CD14-positive monocyte (primary cell): ENCODE data around the gene SLC22A4. TPM values are rescaled to one million over a fixed set of nuclear protein-coding genes. Genes with fewer than 3 reads are reported as not detected.

Experiments used
- DNase-seq, 3 donors: peaks; one replicate each; pipeline ENCODE4 v3.0.0-alpha.2; 2011 to 2022
- H2AFZ ChIP-seq: 2 replicates; pipeline ENCODE4 v1.6.0; 2012; ENCODE audit warnings: mild to moderate bottlenecking, low read depth, low read length, inconsistent platforms; ENCODE audit not compliant: insufficient read depth, poor library complexity, severe bottlenecking
- H3K27ac ChIP-seq, 2 donors: 1 replicate in 1 of 2; 2 replicates in 1 of 2; pipeline ENCODE4 v1.5.1; 2012 to 2013; ENCODE audit warnings: low read length in 2 of 2, control low read depth in 1 of 2, inconsistent platforms in 1 of 2, low read depth in 1 of 2, mild to moderate bottlenecking in 1 of 2
- H3K27me3 ChIP-seq, 2 donors: one replicate each; pipeline versions ENCODE4 v1.6.0 to v1.6.1; 2011 to 2013; ENCODE audit warnings: low read length in 2 of 2; ENCODE audit not compliant: control insufficient read depth in 2 of 2, insufficient read depth in 2 of 2
- H3K36me3 ChIP-seq, 2 donors: replicated peaks in 1 of 2; 1 replicate in 1 of 2; 2 replicates in 1 of 2; pipeline versions ENCODE4 v1.5.1 to v1.6.1; 2012 to 2013; ENCODE audit warnings: low read length in 2 of 2, control low read depth in 1 of 2, inconsistent platforms in 1 of 2, mild to moderate bottlenecking in 1 of 2; ENCODE audit not compliant: insufficient read depth in 2 of 2, control insufficient read depth in 1 of 2
- H3K4me1 ChIP-seq, 2 donors: 1 replicate in 1 of 2; 2 replicates in 1 of 2; pipeline versions ENCODE4 v1.5.1 to v1.6.1; 2012 to 2013; ENCODE audit warnings: low read length in 2 of 2, control low read depth in 1 of 2, inconsistent platforms in 1 of 2, mild to moderate bottlenecking in 1 of 2, moderate library complexity in 1 of 2; ENCODE audit not compliant: insufficient read depth in 2 of 2, control insufficient read depth in 1 of 2
- H3K4me2 ChIP-seq: replicated peaks from 2 replicates; pipeline ENCODE3; 2012; ENCODE audit warnings: low read length, moderate library complexity, mild to moderate bottlenecking; ENCODE audit not compliant: poor library complexity, severe bottlenecking; ENCODE audit errors: extremely low read depth
- H3K4me3 ChIP-seq, 3 experiments: fragments of 200-600 bp in 1 of 3; sonication (generic) in 1 of 3; replicated peaks in 1 of 3; 1 replicate in 2 of 3; 2 replicates in 1 of 3; pipeline ENCODE4 v1.5.1; 2011 to 2013; ENCODE audit warnings: low read length in 3 of 3, mild to moderate bottlenecking in 3 of 3, control low read depth in 2 of 3, low read depth in 2 of 3, inconsistent platforms in 1 of 3, moderate library complexity in 1 of 3
- H3K79me2 ChIP-seq: 2 replicates; pipeline ENCODE4 v1.6.0; 2012; ENCODE audit warnings: mild to moderate bottlenecking, control low read depth, inconsistent platforms, low read length, moderate library complexity; ENCODE audit not compliant: insufficient read depth
- H3K9ac ChIP-seq: 2 replicates; pipeline ENCODE4 v1.6.0; 2017; ENCODE audit warnings: low read length, mild to moderate bottlenecking; ENCODE audit not compliant: insufficient read depth, poor library complexity, severe bottlenecking
- H3K9me3 ChIP-seq, 2 donors: replicated peaks in 1 of 2; 1 replicate in 1 of 2; 2 replicates in 1 of 2; pipeline versions ENCODE4 v1.5.1 to v1.6.1; 2012 to 2013; ENCODE audit warnings: low read length in 2 of 2, control low read depth in 1 of 2; ENCODE audit not compliant: control insufficient read depth in 1 of 2, insufficient read depth in 1 of 2
- H4K20me1 ChIP-seq: 2 replicates; pipeline ENCODE4 v1.6.0; 2012; ENCODE audit warnings: mild to moderate bottlenecking, low read length, control low read depth, moderate library complexity; ENCODE audit not compliant: insufficient read depth
- H3K27ac Mint-ChIP-seq, 7 donors: one replicate each; pipeline ENCODE4 v1.8.0; 2020; ENCODE audit warnings: mild to moderate bottlenecking in 7 of 7, mixed read lengths in 7 of 7, moderate library complexity in 6 of 7, inconsistent platforms in 2 of 7
- H3K27me3 Mint-ChIP-seq, 3 donors: one replicate each; pipeline ENCODE4 v1.8.0; 2021 to 2022; ENCODE audit warnings: low read depth in 3 of 3, mild to moderate bottlenecking in 3 of 3, mixed read lengths in 3 of 3, moderate library complexity in 3 of 3, inconsistent platforms in 1 of 3
- H3K36me3 Mint-ChIP-seq, 2 donors: one replicate each; pipeline ENCODE4 v1.8.0; 2020; ENCODE audit warnings: mixed read lengths in 2 of 2, inconsistent platforms in 1 of 2, mild to moderate bottlenecking in 1 of 2
- H3K4me1 Mint-ChIP-seq: one replicate; pipeline ENCODE4 v1.8.0; 2020; ENCODE audit warnings: mild to moderate bottlenecking, mixed read lengths
- H3K4me3 Mint-ChIP-seq, 2 donors: one replicate each; pipeline ENCODE4 v1.8.0; 2020; ENCODE audit warnings: mild to moderate bottlenecking in 2 of 2, mixed read lengths in 2 of 2, moderate library complexity in 1 of 2
- H3K9me3 Mint-ChIP-seq, 7 donors: one replicate each; pipeline ENCODE4 v1.8.0; 2020 to 2022; ENCODE audit warnings: mixed read lengths in 7 of 7, mild to moderate bottlenecking in 6 of 7, moderate library complexity in 6 of 7, inconsistent platforms in 2 of 7
- CTCF ChIP-seq: fragments of 200-600 bp; IDR thresholded peaks from one replicate; pipeline ENCODE4 v1.8.0; 2022; ENCODE audit warnings: antibody characterized with exemption, mild to moderate bottlenecking
- WGBS: methylation state at CpG from one replicate; pipeline ENCODE4 v1.1.5; 2013; ENCODE audit warnings: missing lambda C conversion rate; ENCODE audit not compliant: insufficient coverage; 5-methylcytosine and 5-hydroxymethylcytosine counted together
- intact Hi-C, 2 donors: fragments of 100-400 bp; cut with micrococcal nuclease; formaldehyde crosslinking; loops; one replicate each; pipeline versions ENCODE4 v1.15.0 to v1.15.1; 2023
- polyA plus RNA-seq, 3 donors: library from polyadenylated mRNA; depleted of rRNA in 1 of 3; unstranded in 2 of 3; stranded (reverse) in 1 of 3; fragments of 300-500 nt in 2 of 3; fragments of >200 nt in 1 of 3; fragmentation: Illumina TruSeq in 2 of 3; gene quantifications; 1 replicate in 2 of 3; 2 replicates in 1 of 3; pipeline ENCODE4 v1.2.3, GENCODE V29; 2012 to 2021

SLC22A4 gene
- polyA plus RNA-seq, 3 donors: 7.2 to 13.0 (median 12.2) TPM

- H3K4me3 ChIP-seq: no peak within 1 kb of the TSS
- no peak within 1 kb of the TSS for H3K9ac ChIP-seq
- Mint-ChIP-seq H3K36me3 (peaks cover 0 to 2% of the 10 kb centered on the region in 2 donors), H3K4me3 (peak within 1 kb of the TSS; percentile 48 to 75), H3K9me3 (peaks cover 0 to 6% (median 2%) of the 10 kb centered on the region in 7 donors), H3K27me3 (peaks cover 27 to 44% (median 42%) of the 10 kb centered on the region in 3 donors), H3K27ac (peak within 1 kb of the TSS in 2 of 7 donors; percentile 28 to 72), H3K4me1 (peaks cover 13% of the 10 kb centered on the region)
- TF ChIP-seq CTCF: no peak
- no peaks in the 10 kb centered on the region for H4K20me1 ChIP-seq
- no peak within 1 kb of the TSS for H2AFZ ChIP-seq
- H3K9me3 ChIP-seq: peaks cover 0 to 7% of the 10 kb centered on the region in 2 donors
- H3K36me3 ChIP-seq: no peaks in the 10 kb centered on the region
- H3K4me2 ChIP-seq: peak within 1 kb of the TSS; percentile 4
- H3K27ac ChIP-seq: no peak within 1 kb of the TSS
- H3K27me3 ChIP-seq: peaks cover 10 to 34% of the 10 kb centered on the region in 2 donors
- no peak for DNase-seq
- H3K79me2 ChIP-seq: no peaks in the 10 kb centered on the region
- 26% methylated on average over 85 of the region's 88 CpGs for WGBS
- H3K4me1 ChIP-seq: peaks cover 8 to 10% of the 10 kb centered on the region in 2 donors
- intact Hi-C loops: loop anchor here in 1 of 2 donors (10.0 kb wide), 1 partner anchor 447 kb away; no protein-coding TSS in a partner anchor
These were observed 36.8 kb upstream of the SLC22A4 start, which contains the start of gene PDLIM4 for GRCh38 chr5:132257131-132258101. Gene PDLIM4 (plus strand): TSS chr5:132257696. CDS start chr5:132257735, 39 bp downstream.
